Osteocyte (in vitro differentiated cells): ENCODE results near the gene ARHGAP42. TPM values are rescaled to one million over a fixed set of nuclear protein-coding genes. Genes with fewer than 3 reads are reported as not detected.
"Not testable (repeated sequence)": the region's sequence is repeated elsewhere in the genome, so short reads cannot be mapped to it uniquely, and the experiment has no call there.

Experiments
- DNase-seq: peaks from one replicate; pipeline ENCODE4 v3.0.0; 2021; ENCODE audit warnings: mixed read lengths; ENCODE audit not compliant: unreplicated experiment; ENCODE audit errors: extremely low spot score
- H3K27ac Mint-ChIP-seq: one replicate; pipeline ENCODE4 v1.8.0; 2021; ENCODE audit warnings: mild to moderate bottlenecking, mixed read lengths; ENCODE audit not compliant: unreplicated experiment
- H3K27me3 Mint-ChIP-seq: one replicate; pipeline ENCODE4 v1.8.0; 2021; ENCODE audit warnings: mixed read lengths; ENCODE audit not compliant: unreplicated experiment
- H3K36me3 Mint-ChIP-seq: one replicate; pipeline ENCODE4 v1.8.0; 2021; ENCODE audit warnings: mixed read lengths; ENCODE audit not compliant: unreplicated experiment
- H3K4me1 Mint-ChIP-seq: one replicate; pipeline ENCODE4 v1.8.0; 2021; ENCODE audit warnings: mixed read lengths; ENCODE audit not compliant: unreplicated experiment
- H3K4me3 Mint-ChIP-seq: one replicate; pipeline ENCODE4 v1.8.0; 2021; ENCODE audit warnings: mild to moderate bottlenecking, moderate library complexity, mixed read lengths; ENCODE audit not compliant: unreplicated experiment
- H3K9me3 Mint-ChIP-seq: one replicate; pipeline ENCODE4 v1.8.0; 2021; ENCODE audit warnings: mixed read lengths; ENCODE audit not compliant: unreplicated experiment
- total RNA-seq: library from RNA; stranded (reverse); gene quantifications from 2 replicates; pipeline ENCODE4 v1.2.1, GENCODE V29; 2021
- TF ChIP-seq, protein P1 (sequence below): fragments of 200-600 bp; sonication (generic); IDR thresholded peaks from 2 replicates; pipeline ENCODE4 v1.5.0; 2021; ENCODE audit warnings: antibody characterized with exemption, mild to moderate bottlenecking, moderate library complexity

Gene ARHGAP42
- total RNA-seq, 1 donor from 2014 or later = 12.7 TPM

- no peaks in the 10 kb centered on the region for H3K27me3 Mint-ChIP-seq
- H3K36me3 Mint-ChIP-seq = no peaks in the 10 kb centered on the region
- no peak for DNase-seq
- TF ChIP-seq, protein P1, sequence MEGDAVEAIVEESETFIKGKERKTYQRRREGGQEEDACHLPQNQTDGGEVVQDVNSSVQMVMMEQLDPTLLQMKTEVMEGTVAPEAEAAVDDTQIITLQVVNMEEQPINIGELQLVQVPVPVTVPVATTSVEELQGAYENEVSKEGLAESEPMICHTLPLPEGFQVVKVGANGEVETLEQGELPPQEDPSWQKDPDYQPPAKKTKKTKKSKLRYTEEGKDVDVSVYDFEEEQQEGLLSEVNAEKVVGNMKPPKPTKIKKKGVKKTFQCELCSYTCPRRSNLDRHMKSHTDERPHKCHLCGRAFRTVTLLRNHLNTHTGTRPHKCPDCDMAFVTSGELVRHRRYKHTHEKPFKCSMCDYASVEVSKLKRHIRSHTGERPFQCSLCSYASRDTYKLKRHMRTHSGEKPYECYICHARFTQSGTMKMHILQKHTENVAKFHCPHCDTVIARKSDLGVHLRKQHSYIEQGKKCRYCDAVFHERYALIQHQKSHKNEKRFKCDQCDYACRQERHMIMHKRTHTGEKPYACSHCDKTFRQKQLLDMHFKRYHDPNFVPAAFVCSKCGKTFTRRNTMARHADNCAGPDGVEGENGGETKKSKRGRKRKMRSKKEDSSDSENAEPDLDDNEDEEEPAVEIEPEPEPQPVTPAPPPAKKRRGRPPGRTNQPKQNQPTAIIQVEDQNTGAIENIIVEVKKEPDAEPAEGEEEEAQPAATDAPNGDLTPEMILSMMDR = no peak
- no peaks in the 10 kb centered on the region for H3K9me3 Mint-ChIP-seq
- peak overlapping the region; percentile 77 for H3K27ac Mint-ChIP-seq
- H3K4me3 Mint-ChIP-seq = peak overlapping the region; percentile 4
- H3K4me1 Mint-ChIP-seq = peaks cover 60% of the 10 kb centered on the region
These were observed 53.4 kb downstream of the ARHGAP42 start for GRCh38 chr11:100740440-100740839.

- DNase-seq = no peak
- no peak overlapping the region for H3K27ac Mint-ChIP-seq
- TF ChIP-seq, protein P1 = no peak
- H3K9me3 Mint-ChIP-seq = no peaks in the 10 kb centered on the region
- H3K4me3 Mint-ChIP-seq = no peak overlapping the region
- no peaks in the 10 kb centered on the region for H3K27me3 Mint-ChIP-seq
- peaks cover 46% of the 10 kb centered on the region for H3K4me1 Mint-ChIP-seq
- H3K36me3 Mint-ChIP-seq = no peaks in the 10 kb centered on the region
These were observed 55.0 kb downstream of the ARHGAP42 start for GRCh38 chr11:100741866-100742625.

- DNase-seq = no peak
- H3K9me3 Mint-ChIP-seq = peaks cover 9% of the 10 kb centered on the region
- H3K4me1 Mint-ChIP-seq = peaks cover 10% of the 10 kb centered on the region
- no peaks in the 10 kb centered on the region for H3K27me3 Mint-ChIP-seq
- no peak overlapping the region for H3K27ac Mint-ChIP-seq
- peaks cover 9% of the 10 kb centered on the region for H3K36me3 Mint-ChIP-seq
- H3K4me3 Mint-ChIP-seq = no peak overlapping the region
- TF ChIP-seq, protein P1 = no peak
These were observed 59.4 kb downstream of the ARHGAP42 start for GRCh38 chr11:100746448-100746847.

DNA sequence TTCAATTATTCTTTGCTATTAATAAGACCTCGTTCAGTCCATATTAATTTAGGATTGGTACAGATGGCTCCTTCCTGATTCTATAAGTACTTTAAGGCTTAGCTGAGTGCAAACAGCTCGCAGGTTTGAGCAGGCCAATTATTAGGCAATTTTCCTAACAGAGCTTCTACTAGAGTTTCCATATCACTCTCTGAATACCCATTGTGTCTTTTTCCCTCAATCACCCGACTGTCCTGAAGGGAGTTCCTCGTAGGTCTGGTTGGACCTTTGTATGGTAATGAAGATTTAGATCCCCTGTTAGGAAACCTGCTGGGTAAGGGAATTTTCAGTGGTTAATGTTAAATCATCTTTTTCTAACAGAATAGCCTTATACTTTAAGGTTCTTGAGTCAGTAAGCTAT is 61.1 kb downstream of the ARHGAP42 start:
- no peak for DNase-seq
- Mint-ChIP-seq H3K27ac (no peak overlapping the region), H3K36me3 (peaks cover 9% of the 10 kb centered on the region), H3K4me1 (peaks cover 10% of the 10 kb centered on the region), H3K4me3 (no peak overlapping the region), H3K9me3 (peaks cover 9% of the 10 kb centered on the region), H3K27me3 (no peaks in the 10 kb centered on the region)
- TF ChIP-seq, protein P1 = no peak

GRCh38 chr11:100749887-100750565 is 62.9 kb downstream of the ARHGAP42 start:
- H3K27ac Mint-ChIP-seq, H3K4me3 Mint-ChIP-seq, H3K9me3 Mint-ChIP-seq, DNase-seq, H3K27me3 Mint-ChIP-seq, H3K36me3 Mint-ChIP-seq: not testable (repeated sequence)
- H3K4me1 Mint-ChIP-seq = peaks cover 20% of the 10 kb centered on the region

DNA sequence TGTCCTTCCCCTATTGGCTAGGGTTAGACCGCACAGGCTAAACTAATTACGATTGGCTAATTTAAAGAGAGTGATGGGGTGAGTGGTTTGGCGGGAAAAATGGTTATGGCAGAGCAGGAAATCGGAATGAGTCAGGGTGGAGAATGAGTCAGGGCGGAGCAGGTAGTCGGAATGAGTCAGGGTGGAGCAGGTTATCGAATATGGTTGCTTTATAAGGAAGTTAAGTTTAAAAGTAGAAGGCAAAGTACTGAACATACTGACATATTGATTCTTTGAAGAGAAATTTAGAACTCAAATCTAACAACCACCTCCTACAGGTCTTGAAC is 63.4 kb downstream of the ARHGAP42 start:
- not testable (repeated sequence) for H3K9me3 Mint-ChIP-seq, DNase-seq, H3K4me3 Mint-ChIP-seq, H3K27me3 Mint-ChIP-seq, H3K27ac Mint-ChIP-seq, H3K36me3 Mint-ChIP-seq
- H3K4me1 Mint-ChIP-seq = peaks cover 20% of the 10 kb centered on the region
